HG03280 (cell line): ENCODE measurements around the gene RIC1.
"Not testable (repeated sequence)": the region's sequence is repeated elsewhere in the genome, so short reads cannot be mapped to it uniquely, and the experiment has no call there.

ENCODE experiments used
- ATAC-seq: cut with Tn5 transposase; IDR thresholded peaks from one replicate; pipeline ENCODE4 v1.9.1; 2021; ENCODE audit warnings: mild to moderate bottlenecking, moderate library complexity; ENCODE audit not compliant: unreplicated experiment

RIC1 gene

GRCh38 chr9:5622016-5622415, 6.9 kb upstream of the RIC1 start:
- ATAC-seq, result no peak

GRCh38 chr9:5624655-5625054, 4.3 kb upstream of the RIC1 start:
- ATAC-seq, result no peak

- peak; percentile 46 for ATAC-seq
Measured at GRCh38 chr9:5626727-5627634, 1.9 kb upstream of the RIC1 start.

GRCh38 chr9:5627686-5628085, 1.2 kb upstream of the RIC1 start:
- not testable (repeated sequence) for ATAC-seq

GRCh38 chr9:5628183-5628529, 751 bp upstream of the RIC1 start:
- no peak for ATAC-seq

GRCh38 chr9:5629312-5630080, 589 bp downstream of the RIC1 start:
- peak; percentile 11 for ATAC-seq

GRCh38 chr9:5630081-5630507, 1.2 kb downstream of the RIC1 start:
- no peak for ATAC-seq

- ATAC-seq, result no peak
Measured at GRCh38 chr9:5631026-5631425, 2.1 kb downstream of the RIC1 start.

GRCh38 chr9:5632540-5632939, 3.6 kb downstream of the RIC1 start:
- ATAC-seq, result no peak

GRCh38 chr9:5633243-5633642, 4.3 kb downstream of the RIC1 start:
- ATAC-seq, result no peak

- no peak for ATAC-seq
Measured at GRCh38 chr9:5635390-5635789, 6.5 kb downstream of the RIC1 start.

GRCh38 chr9:5639816-5640215, 10.9 kb downstream of the RIC1 start:
- no peak for ATAC-seq

GRCh38 chr9:5642170-5642569, 13.3 kb downstream of the RIC1 start:
- no peak for ATAC-seq

- ATAC-seq, result no peak
Measured at GRCh38 chr9:5643005-5643624, 14.2 kb downstream of the RIC1 start.

GRCh38 chr9:5644501-5644900, 15.6 kb downstream of the RIC1 start:
- ATAC-seq, result no peak

- ATAC-seq, result no peak
Measured at GRCh38 chr9:5646116-5646515, 17.2 kb downstream of the RIC1 start.

GRCh38 chr9:5650356-5651105, 21.6 kb downstream of the RIC1 start:
- ATAC-seq, result no peak

GRCh38 chr9:5651246-5651645, 22.3 kb downstream of the RIC1 start:
- ATAC-seq, result no peak

- no peak for ATAC-seq
Measured at GRCh38 chr9:5652821-5653220, 23.9 kb downstream of the RIC1 start.

- ATAC-seq, result not testable (repeated sequence)
Measured at GRCh38 chr9:5662804-5663203, 33.9 kb downstream of the RIC1 start.

- no peak for ATAC-seq
Measured at GRCh38 chr9:5665059-5665458, 36.2 kb downstream of the RIC1 start.
